ENCODE measurements around the gene TESPA1. TPM values are rescaled to one million over a fixed set of nuclear protein-coding genes. Genes with fewer than 3 reads are reported as not detected.

TESPA1 gene
- total and polyA plus RNA-seq, 2 of the 8 experiments (the other 6 are each of a cell fraction or from before 2014, with no cell fraction given), result not detected

- no peak for TF ChIP-seq JUND (IDR thresholded peaks at IDR 0.05; ENCODE audit: low read length)
Measured at GRCh38 chr12:54993181-54993835, 8.7 kb upstream of the TESPA1 start (continued).
